ENCODE results near the gene VDAC1.

GRCh38 chr5:133995883-133996563 lies 8.8 kb downstream of the VDAC1 start:
- TF ChIP-seq CTCF (IDR thresholded peaks at IDR 0.05; ENCODE audit: extremely low read depth in 1 of 2, insufficient read depth in 1 of 2, low read depth in 1 of 2, low read length in 2 of 2) (no peak), MAX (IDR thresholded peaks at IDR 0.05; ENCODE audit: insufficient read depth, insufficient read length) (no peak), POLR2A (IDR thresholded peaks at IDR 0.05; ENCODE audit: low read depth, low read length) (no peak), FOS (IDR thresholded peaks at IDR 0.05; ENCODE audit: borderline replicate concordance, insufficient read depth, low read length) (no peak)

Measured in endothelial cell of umbilical vein (primary cell).